ENCODE data around the gene OPHN1.

DNA sequence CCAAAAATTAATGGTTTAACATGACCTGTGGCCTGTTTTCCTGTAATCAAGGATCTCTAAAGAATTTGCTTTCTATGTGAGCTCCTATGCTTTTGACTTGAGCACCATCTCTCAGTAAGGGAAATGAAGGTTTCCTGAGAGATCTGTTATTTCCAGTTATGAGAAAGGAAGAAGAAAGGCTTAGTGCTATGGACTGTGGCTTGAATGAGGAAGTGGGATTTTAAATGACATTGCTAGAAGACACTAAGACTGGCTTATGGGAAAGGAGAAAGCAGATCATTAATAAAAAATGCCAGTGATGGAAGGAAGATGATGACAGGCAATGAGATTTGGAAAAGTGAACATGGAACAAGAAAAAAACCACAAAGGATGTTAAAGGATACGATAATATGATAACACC lies 285.4 kb downstream of the OPHN1 start:
- TF ChIP-seq, protein P1, sequence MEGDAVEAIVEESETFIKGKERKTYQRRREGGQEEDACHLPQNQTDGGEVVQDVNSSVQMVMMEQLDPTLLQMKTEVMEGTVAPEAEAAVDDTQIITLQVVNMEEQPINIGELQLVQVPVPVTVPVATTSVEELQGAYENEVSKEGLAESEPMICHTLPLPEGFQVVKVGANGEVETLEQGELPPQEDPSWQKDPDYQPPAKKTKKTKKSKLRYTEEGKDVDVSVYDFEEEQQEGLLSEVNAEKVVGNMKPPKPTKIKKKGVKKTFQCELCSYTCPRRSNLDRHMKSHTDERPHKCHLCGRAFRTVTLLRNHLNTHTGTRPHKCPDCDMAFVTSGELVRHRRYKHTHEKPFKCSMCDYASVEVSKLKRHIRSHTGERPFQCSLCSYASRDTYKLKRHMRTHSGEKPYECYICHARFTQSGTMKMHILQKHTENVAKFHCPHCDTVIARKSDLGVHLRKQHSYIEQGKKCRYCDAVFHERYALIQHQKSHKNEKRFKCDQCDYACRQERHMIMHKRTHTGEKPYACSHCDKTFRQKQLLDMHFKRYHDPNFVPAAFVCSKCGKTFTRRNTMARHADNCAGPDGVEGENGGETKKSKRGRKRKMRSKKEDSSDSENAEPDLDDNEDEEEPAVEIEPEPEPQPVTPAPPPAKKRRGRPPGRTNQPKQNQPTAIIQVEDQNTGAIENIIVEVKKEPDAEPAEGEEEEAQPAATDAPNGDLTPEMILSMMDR (conservative IDR thresholded peaks at IDR 0.05 in 1 of 2, IDR thresholded peaks at IDR 0.05 in 1 of 2; ENCODE audit: low read depth in 1 of 2, low read length in 2 of 2) = no peak
- no peak for TF ChIP-seq EZH2 (IDR thresholded peaks at IDR 0.05; ENCODE audit: low read length, missing control alignments)

All from fibroblast of lung (primary cell).